Measurements from ENCODE around the gene EPB41L3. TPM values are rescaled to one million over a fixed set of nuclear protein-coding genes. Genes with fewer than 3 reads are reported as not detected.

EPB41L3 gene
- total RNA-seq, 2 experiments from 2014 or later, result 1.9 to 3.4 TPM

- POLR2A ChIA-PET, result no interaction called here
- Mint-ChIP-seq H3K4me1 (no peaks in the 10 kb centered on the region), H3K36me3 (no peaks in the 10 kb centered on the region), H3K9me3 (no peaks in the 10 kb centered on the region), H3K4me3 (no peak overlapping the region), H3K27me3 (peaks cover 4% of the 10 kb centered on the region), H3K27ac (no peak overlapping the region)
- DNase-seq (no peak), ATAC-seq (ENCODE audit: low read depth) (no peak)
Measured at GRCh38 chr18:5444847-5445246, 99.0 kb downstream of the EPB41L3 start.

GRCh38 chr18:5444269-5444668, 99.5 kb downstream of the EPB41L3 start:
- H3K27ac Mint-ChIP-seq, result no peak overlapping the region
- H3K27me3 Mint-ChIP-seq, result peaks cover 4% of the 10 kb centered on the region
- POLR2A ChIA-PET, result no interaction called here
- H3K36me3 Mint-ChIP-seq, result no peaks in the 10 kb centered on the region
- no peaks in the 10 kb centered on the region for H3K9me3 Mint-ChIP-seq
- ATAC-seq (ENCODE audit: low read depth) (no peak), DNase-seq (no peak)
- no peak overlapping the region for H3K4me3 Mint-ChIP-seq
- no peaks in the 10 kb centered on the region for H3K4me1 Mint-ChIP-seq

- POLR2A ChIA-PET, result no interaction called here
- no peak for ATAC-seq (ENCODE audit: low read depth)
- DNase-seq, result no peak
- H3K27ac Mint-ChIP-seq, result no peak overlapping the region
- H3K9me3 Mint-ChIP-seq, result no peaks in the 10 kb centered on the region
- H3K36me3 Mint-ChIP-seq, result no peaks in the 10 kb centered on the region
- H3K4me3 Mint-ChIP-seq, result no peak overlapping the region
- no peaks in the 10 kb centered on the region for H3K4me1 Mint-ChIP-seq
- no peaks in the 10 kb centered on the region for H3K27me3 Mint-ChIP-seq
Measured at GRCh38 chr18:5439986-5440696, 103.7 kb downstream of the EPB41L3 start.

GRCh38 chr18:5434425-5434824, 109.4 kb downstream of the EPB41L3 start:
- H3K4me3 Mint-ChIP-seq, result no peak overlapping the region
- H3K27ac Mint-ChIP-seq, result no peak overlapping the region
- peaks cover 5% of the 10 kb centered on the region for H3K27me3 Mint-ChIP-seq
- no peaks in the 10 kb centered on the region for H3K36me3 Mint-ChIP-seq
- ATAC-seq (ENCODE audit: low read depth) (no peak), DNase-seq (no peak)
- POLR2A ChIA-PET, result no interaction called here
- no peaks in the 10 kb centered on the region for H3K4me1 Mint-ChIP-seq
- H3K9me3 Mint-ChIP-seq, result no peaks in the 10 kb centered on the region

GRCh38 chr18:5431836-5432575, 111.8 kb downstream of the EPB41L3 start:
- no peak for DNase-seq
- Mint-ChIP-seq H3K36me3 (no peaks in the 10 kb centered on the region), H3K27me3 (peaks cover 5% of the 10 kb centered on the region), H3K27ac (no peak overlapping the region), H3K4me3 (no peak overlapping the region), H3K9me3 (no peaks in the 10 kb centered on the region), H3K4me1 (no peaks in the 10 kb centered on the region)
- no peak for ATAC-seq (ENCODE audit: low read depth)
- POLR2A ChIA-PET, result no interaction called here

- peaks cover 5% of the 10 kb centered on the region for H3K27me3 Mint-ChIP-seq
- H3K27ac Mint-ChIP-seq, result no peak overlapping the region
- POLR2A ChIA-PET, result no interaction called here
- DNase-seq, result no peak
- H3K9me3 Mint-ChIP-seq, result no peaks in the 10 kb centered on the region
- no peaks in the 10 kb centered on the region for H3K36me3 Mint-ChIP-seq
- no peak for ATAC-seq (ENCODE audit: low read depth)
- H3K4me3 Mint-ChIP-seq, result no peak overlapping the region
- H3K4me1 Mint-ChIP-seq, result no peaks in the 10 kb centered on the region
Measured at GRCh38 chr18:5430131-5430530, 113.7 kb downstream of the EPB41L3 start.

GRCh38 chr18:5429681-5430080, 114.1 kb downstream of the EPB41L3 start:
- POLR2A ChIA-PET, result no interaction called here
- Mint-ChIP-seq H3K4me1 (no peaks in the 10 kb centered on the region), H3K36me3 (no peaks in the 10 kb centered on the region), H3K27ac (no peak overlapping the region), H3K27me3 (peaks cover 5% of the 10 kb centered on the region), H3K9me3 (no peaks in the 10 kb centered on the region), H3K4me3 (no peak overlapping the region)
- ATAC-seq (ENCODE audit: low read depth) (no peak), DNase-seq (no peak)

GRCh38 chr18:5425721-5426120, 118.1 kb downstream of the EPB41L3 start:
- peaks cover 3% of the 10 kb centered on the region for H3K27me3 Mint-ChIP-seq
- no peaks in the 10 kb centered on the region for H3K36me3 Mint-ChIP-seq
- H3K4me1 Mint-ChIP-seq, result no peaks in the 10 kb centered on the region
- DNase-seq (no peak), ATAC-seq (ENCODE audit: low read depth) (no peak)
- POLR2A ChIA-PET, result no interaction called here
- H3K4me3 Mint-ChIP-seq, result no peak overlapping the region
- H3K9me3 Mint-ChIP-seq, result no peaks in the 10 kb centered on the region
- H3K27ac Mint-ChIP-seq, result no peak overlapping the region

- no peak for DNase-seq
- no peaks in the 10 kb centered on the region for H3K9me3 Mint-ChIP-seq
Measured at GRCh38 chr18:5424903-5425664, 118.7 kb downstream of the EPB41L3 start.

GRCh38 chr18:5422626-5423025, 121.2 kb downstream of the EPB41L3 start:
- ATAC-seq (ENCODE audit: low read depth) (no peak), DNase-seq (no peak)
- peaks cover 8% of the 10 kb centered on the region for H3K27me3 Mint-ChIP-seq
- H3K9me3 Mint-ChIP-seq, result no peaks in the 10 kb centered on the region
- H3K4me3 Mint-ChIP-seq, result no peak overlapping the region
- no peaks in the 10 kb centered on the region for H3K36me3 Mint-ChIP-seq
- no peaks in the 10 kb centered on the region for H3K4me1 Mint-ChIP-seq
- no peak overlapping the region for H3K27ac Mint-ChIP-seq
- POLR2A ChIA-PET, result interaction anchor here (1.2 kb wide), 1 partner anchor 184 kb away, joined by 3 read pairs; no protein-coding TSS in a partner anchor

More at GRCh38 chr18:5424903-5425664, 118.7 kb downstream of the EPB41L3 start:
- H3K27me3 Mint-ChIP-seq, result peaks cover 3% of the 10 kb centered on the region
- no peak overlapping the region for H3K27ac Mint-ChIP-seq
- no peak overlapping the region for H3K4me3 Mint-ChIP-seq
- POLR2A ChIA-PET, result no interaction called here
- ATAC-seq (ENCODE audit: low read depth), result no peak
- H3K36me3 Mint-ChIP-seq, result no peaks in the 10 kb centered on the region
- H3K4me1 Mint-ChIP-seq, result no peaks in the 10 kb centered on the region

- H3K4me1 Mint-ChIP-seq, result no peaks in the 10 kb centered on the region
- H3K9me3 Mint-ChIP-seq, result no peaks in the 10 kb centered on the region
- DNase-seq, result no peak
Measured at GRCh38 chr18:5421981-5422380, 121.8 kb downstream of the EPB41L3 start.

GRCh38 chr18:5420906-5421305, 122.9 kb downstream of the EPB41L3 start:
- ATAC-seq (ENCODE audit: low read depth) (no peak), DNase-seq (no peak)
- Mint-ChIP-seq H3K4me3 (no peak overlapping the region), H3K27ac (no peak overlapping the region), H3K27me3 (peaks cover 12% of the 10 kb centered on the region), H3K36me3 (no peaks in the 10 kb centered on the region), H3K9me3 (no peaks in the 10 kb centered on the region), H3K4me1 (no peaks in the 10 kb centered on the region)
- POLR2A ChIA-PET, result no interaction called here

More at GRCh38 chr18:5421981-5422380, 121.8 kb downstream of the EPB41L3 start:
- Mint-ChIP-seq H3K27ac (no peak overlapping the region), H3K27me3 (peaks cover 11% of the 10 kb centered on the region), H3K36me3 (no peaks in the 10 kb centered on the region), H3K4me3 (no peak overlapping the region)
- ATAC-seq (ENCODE audit: low read depth), result no peak
- POLR2A ChIA-PET, result interaction anchor here (1.2 kb wide), 1 partner anchor 184 kb away, joined by 3 read pairs; no protein-coding TSS in a partner anchor

GRCh38 chr18:5419601-5420000, 124.2 kb downstream of the EPB41L3 start:
- Mint-ChIP-seq H3K27me3 (peaks cover 16% of the 10 kb centered on the region), H3K4me1 (no peaks in the 10 kb centered on the region), H3K4me3 (no peak overlapping the region), H3K36me3 (no peaks in the 10 kb centered on the region), H3K9me3 (no peaks in the 10 kb centered on the region), H3K27ac (no peak overlapping the region)
- no peak for DNase-seq
- no peak for ATAC-seq (ENCODE audit: low read depth)
- POLR2A ChIA-PET, result no interaction called here

All from activated naive CD8-positive, alpha-beta T cell treated with anti-CD3 and anti-CD28 coated beads, Interleukin-2, amount 10 ng/mL, durations not matched to agents 7 days and 5 days (primary cell).